Keratinocyte (primary cell): ENCODE results near the gene SOX15. TPM values are rescaled to one million over a fixed set of nuclear protein-coding genes. Genes with fewer than 3 reads are reported as not detected.

ENCODE experiments used
- DNase-seq: peaks from one replicate; pipeline ENCODE4 v3.0.0-alpha.2; 2011; ENCODE audit warnings: low read depth, missing footprints, low spot score
- FAIRE-seq: peaks from 2 replicates; lab custom pipeline; 2011; peaks lifted over from hg19 to GRCh38; lab: Jason Lieb, UNC
- H2AFZ ChIP-seq: 2 replicates; pipeline ENCODE4 v1.6.0; 2012; ENCODE audit warnings: low read length, control low read depth, inconsistent platforms; ENCODE audit not compliant: control insufficient read depth
- H3K27ac ChIP-seq: 2 replicates; pipeline ENCODE4 v1.5.1; 2011; ENCODE audit warnings: low read length; ENCODE audit not compliant: control insufficient read depth, insufficient read depth
- H3K27me3 ChIP-seq: 3 replicates; pipeline ENCODE4 v1.6.0; 2011; ENCODE audit warnings: low read length; ENCODE audit not compliant: control insufficient read depth, insufficient read depth; ENCODE audit errors: extremely low read depth
- H3K36me3 ChIP-seq, 2 experiments: 2 replicates in 1 of 2; 3 replicates in 1 of 2; pipeline ENCODE4 v1.5.1; 2011; ENCODE audit warnings: low read length in 2 of 2, mild to moderate bottlenecking in 1 of 2; ENCODE audit not compliant: control insufficient read depth in 2 of 2, insufficient read depth in 2 of 2; ENCODE audit errors: extremely low read depth in 1 of 2
- H3K4me1 ChIP-seq: 3 replicates; pipeline ENCODE4 v1.5.1; 2011; ENCODE audit warnings: low read length; ENCODE audit not compliant: control insufficient read depth, insufficient read depth; ENCODE audit errors: extremely low read depth
- H3K4me2 ChIP-seq: 3 replicates; pipeline ENCODE4 v1.6.0; 2011; ENCODE audit warnings: low read depth, low read length; ENCODE audit not compliant: control insufficient read depth, insufficient read depth; ENCODE audit errors: extremely low read depth
- H3K4me3 ChIP-seq, 3 experiments: fragments of 200-600 bp in 1 of 3; sonication (generic) in 1 of 3; 2 replicates in 2 of 3; 3 replicates in 1 of 3; pipeline ENCODE4 v1.5.1; 2011 to 2016; ENCODE audit warnings: low read length in 3 of 3, mild to moderate bottlenecking in 3 of 3, control low read depth in 2 of 3, inconsistent platforms in 1 of 3, low read depth in 1 of 3, mixed read lengths in 1 of 3, mixed run types in 1 of 3, moderate library complexity in 1 of 3; ENCODE audit not compliant: control insufficient read depth in 2 of 3, insufficient read depth in 2 of 3; ENCODE audit errors: extremely low read depth in 1 of 3
- H3K79me2 ChIP-seq: 2 replicates; pipeline ENCODE4 v1.6.0; 2012; ENCODE audit warnings: low read length; ENCODE audit not compliant: control insufficient read depth, insufficient read depth
- H3K9ac ChIP-seq: 3 replicates; pipeline ENCODE4 v1.6.0; 2011; ENCODE audit warnings: low read length; ENCODE audit not compliant: control insufficient read depth, insufficient read depth; ENCODE audit errors: extremely low read depth
- H3K9me1 ChIP-seq: 3 replicates; pipeline ENCODE4 v1.6.0; 2011; ENCODE audit warnings: low read length; ENCODE audit not compliant: control insufficient read depth, insufficient read depth; ENCODE audit errors: extremely low read depth
- H3K9me3 ChIP-seq: 2 replicates; pipeline ENCODE4 v1.5.1; 2012; ENCODE audit warnings: low read depth, low read length; ENCODE audit not compliant: control insufficient read depth
- H4K20me1 ChIP-seq: 3 replicates; pipeline ENCODE4 v1.6.0; 2011; ENCODE audit warnings: low read length; ENCODE audit not compliant: control insufficient read depth, insufficient read depth; ENCODE audit errors: extremely low read depth
- CTCF ChIP-seq, 3 experiments: IDR thresholded peaks in 1 of 3; conservative IDR thresholded peaks in 1 of 3; optimal IDR thresholded peaks in 1 of 3; 2 replicates in 2 of 3; 3 replicates in 1 of 3; pipeline versions ENCODE3 to v1.5.1; 2011; ENCODE audit warnings: low read length in 3 of 3, mild to moderate bottlenecking in 3 of 3, moderate library complexity in 2 of 3, control low read depth in 1 of 3, inconsistent platforms in 1 of 3; ENCODE audit not compliant: insufficient read depth in 2 of 3; ENCODE audit errors: extremely low read depth in 1 of 3
- EZH2 ChIP-seq: IDR thresholded peaks from one replicate; pipeline ENCODE4 v1.6.1; 2012; ENCODE audit warnings: inconsistent platforms, mild to moderate bottlenecking, low read length, moderate library complexity
- dilution Hi-C: fragments of 300-500 bp; cut with MboI; formaldehyde crosslinking; loops from one replicate; pipeline ENCODE4 v1.7.0; 2020; ENCODE audit warnings: low sequenced_read_pairs; ENCODE audit not compliant: extremely low pct_ligation_motif_present
- polyA plus RNA-seq, 5 experiments: library from polyadenylated mRNA; depleted of rRNA in 3 of 5; stranded (reverse) in 3 of 5; stranded (forward) in 1 of 5; unstranded in 1 of 5; fragments of >200 nt; gene quantifications; 1 replicate in 1 of 5; 2 replicates in 3 of 5; 3 replicates in 1 of 5; pipeline versions ENCODE4 v1.2.1 to v1.2.3, GENCODE V29; 2011 to 2012; ENCODE audit warnings: missing spikeins in 2 of 5, low read depth in 1 of 5, low replicate concordance in 1 of 5

Gene SOX15
- polyA plus RNA-seq, 1 donor (not counting 4 experiments of a cell fraction or from before 2014, with no cell fraction given), result 86.2 TPM

- peak overlapping the region; percentile 54 for H2AFZ ChIP-seq
- no peaks in the 10 kb centered on the region for H3K36me3 ChIP-seq
- no peak overlapping the region for H3K4me2 ChIP-seq
- no peak for DNase-seq
- no peak overlapping the region for H3K9ac ChIP-seq
- peak; percentile 59 for FAIRE-seq
- no peak overlapping the region for H3K4me3 ChIP-seq
- no peak overlapping the region for H3K27ac ChIP-seq
- TF ChIP-seq CTCF (optimal IDR thresholded peaks at IDR 0.05 in 1 of 3, IDR thresholded peaks at IDR 0.05 in 1 of 3, conservative IDR thresholded peaks at IDR 0.05 in 1 of 3; ENCODE audit: extremely low read depth in 1 of 3, insufficient read depth in 2 of 3, low read length in 3 of 3), result peak; percentile 74 to 81 (median 78)
- TF ChIP-seq EZH2, result no peak
- no peaks in the 10 kb centered on the region for H3K9me3 ChIP-seq
- H3K9me1 ChIP-seq, result no peaks in the 10 kb centered on the region
- dilution Hi-C loops, result no loop called here
- H3K27me3 ChIP-seq, result no peaks in the 10 kb centered on the region
- H3K4me1 ChIP-seq, result peaks cover 3% of the 10 kb centered on the region
- H3K79me2 ChIP-seq, result no peaks in the 10 kb centered on the region
- H4K20me1 ChIP-seq, result no peaks in the 10 kb centered on the region
These were observed 42.6 kb upstream of the SOX15 start for GRCh38 chr17:7632492-7632894.

- Histone ChIP-seq H3K9ac (no peak overlapping the region), H3K9me3 (no peaks in the 10 kb centered on the region), H3K27me3 (no peaks in the 10 kb centered on the region), H3K36me3 (no peaks in the 10 kb centered on the region), H4K20me1 (no peaks in the 10 kb centered on the region), H3K9me1 (no peaks in the 10 kb centered on the region), H3K4me3 (no peak overlapping the region), H3K4me1 (peaks cover 3% of the 10 kb centered on the region), H3K4me2 (no peak overlapping the region), H3K79me2 (peaks cover 2% of the 10 kb centered on the region), H3K27ac (no peak overlapping the region), H2AFZ (no peak overlapping the region)
- dilution Hi-C loops, result no loop called here
- FAIRE-seq, result no peak
- TF ChIP-seq EZH2 (no peak), CTCF (optimal IDR thresholded peaks at IDR 0.05 in 1 of 3, IDR thresholded peaks at IDR 0.05 in 1 of 3, conservative IDR thresholded peaks at IDR 0.05 in 1 of 3; ENCODE audit: extremely low read depth in 1 of 3, insufficient read depth in 2 of 3, low read length in 3 of 3) (no peak)
- DNase-seq, result no peak
These were observed 41.8 kb upstream of the SOX15 start for GRCh38 chr17:7631398-7632380.
